ENCODE data around the gene SERPINE1. TPM values are rescaled to one million over a fixed set of nuclear protein-coding genes. Genes with fewer than 3 reads are reported as not detected.
A peak's percentile ranks its signal among the peaks of the same experiment; 100 is the strongest.

SERPINE1 gene
- total RNA-seq, 1 experiment from 2014 or later, result 12.8 TPM

DNA sequence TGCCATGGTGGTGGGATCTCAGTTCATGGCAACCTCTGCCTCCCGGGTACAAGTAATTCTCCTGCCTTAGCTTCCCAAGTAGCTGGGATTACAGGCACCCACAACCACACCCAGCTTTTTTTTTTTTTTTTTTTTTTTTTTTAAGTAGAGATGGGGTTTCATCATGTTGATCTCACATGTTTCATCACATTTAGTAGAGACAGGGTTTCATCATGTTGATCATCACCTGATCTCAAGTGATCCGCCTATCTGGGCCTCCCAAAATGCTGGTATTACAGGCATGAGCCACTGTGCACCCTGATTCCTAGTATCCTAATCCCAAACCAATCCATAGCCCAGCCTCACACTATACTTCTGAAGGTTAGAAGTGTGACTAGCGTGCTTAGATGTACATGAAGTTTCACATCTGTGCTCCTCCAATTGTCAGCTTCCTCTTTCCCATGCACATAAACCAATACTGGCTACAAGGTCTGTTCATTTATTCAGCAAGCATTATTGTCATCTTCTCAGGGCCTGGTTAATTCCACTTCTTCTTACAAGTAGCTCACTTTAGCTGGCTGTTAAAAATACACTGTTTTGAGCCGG is 60.0 kb downstream of the SERPINE1 start (continued):
- TF ChIP-seq, protein P1, sequence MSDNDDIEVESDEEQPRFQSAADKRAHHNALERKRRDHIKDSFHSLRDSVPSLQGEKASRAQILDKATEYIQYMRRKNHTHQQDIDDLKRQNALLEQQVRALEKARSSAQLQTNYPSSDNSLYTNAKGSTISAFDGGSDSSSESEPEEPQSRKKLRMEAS (IDR thresholded peaks at IDR 0.05), result no peak
- TF ChIP-seq ZFX (IDR thresholded peaks at IDR 0.05), result no peak

Small RNA genes lying within 50 kb of the gene (microRNA-seq; reads per million reads assigned to microRNA genes)
- 5.2 reads per million, percentile 11 among the genes with 10 or more reads in this experiment for gene MIR4653 (ENCODE audit: borderline number of aligned reads)

Other genes with a start within 250 kb of the SERPINE1 start
- 5.6 TPM for gene UFSP1, start 237.4 kb upstream of the SERPINE1 start, total RNA-seq (2021; ENCODE audit: unreplicated experiment)
- 1.8 TPM for gene ACHE, start 231.2 kb upstream of the SERPINE1 start, total RNA-seq (2021; ENCODE audit: unreplicated experiment)
- gene MUC3A, start 177.6 kb upstream of the SERPINE1 start, total RNA-seq (2021; ENCODE audit: unreplicated experiment), result 30.8 TPM
- gene MUC12, start 157.5 kb upstream of the SERPINE1 start, total RNA-seq (2021; ENCODE audit: unreplicated experiment), result 0.64 TPM
- gene MUC17, start 107.0 kb upstream of the SERPINE1 start, total RNA-seq (2021; ENCODE audit: unreplicated experiment), result not detected
- gene TRIM56, start 41.6 kb upstream of the SERPINE1 start, total RNA-seq (2021; ENCODE audit: unreplicated experiment), result 25.9 TPM
- 130 TPM for gene AP1S1, start 27.4 kb downstream of the SERPINE1 start, total RNA-seq (2021; ENCODE audit: unreplicated experiment)
- 43.2 TPM for gene VGF, start 38.5 kb downstream of the SERPINE1 start, total RNA-seq (2021; ENCODE audit: unreplicated experiment)
- 2.0 TPM for gene NAT16, start 53.2 kb downstream of the SERPINE1 start, total RNA-seq (2021; ENCODE audit: unreplicated experiment)
- not detected for gene MOGAT3, start 73.9 kb downstream of the SERPINE1 start, total RNA-seq (2021; ENCODE audit: unreplicated experiment)
- gene PLOD3, start 90.5 kb downstream of the SERPINE1 start, total RNA-seq (2021; ENCODE audit: unreplicated experiment), result 83.7 TPM
- 69.4 TPM for gene ZNHIT1, start 91.1 kb downstream of the SERPINE1 start, total RNA-seq (2021; ENCODE audit: unreplicated experiment)
- 16.9 TPM for gene CLDN15, start 110.7 kb downstream of the SERPINE1 start, total RNA-seq (2021; ENCODE audit: unreplicated experiment)
- gene FIS1, start 118.0 kb downstream of the SERPINE1 start, total RNA-seq (2021; ENCODE audit: unreplicated experiment), result 114 TPM
- gene IFT22, start 194.7 kb downstream of the SERPINE1 start, total RNA-seq (2021; ENCODE audit: unreplicated experiment), result 27.2 TPM
- 0.27 TPM for gene COL26A1, start 235.8 kb downstream of the SERPINE1 start, total RNA-seq (2021; ENCODE audit: unreplicated experiment)